ENCODE measurements around the gene SRP68.

Gene SRP68

DNA sequence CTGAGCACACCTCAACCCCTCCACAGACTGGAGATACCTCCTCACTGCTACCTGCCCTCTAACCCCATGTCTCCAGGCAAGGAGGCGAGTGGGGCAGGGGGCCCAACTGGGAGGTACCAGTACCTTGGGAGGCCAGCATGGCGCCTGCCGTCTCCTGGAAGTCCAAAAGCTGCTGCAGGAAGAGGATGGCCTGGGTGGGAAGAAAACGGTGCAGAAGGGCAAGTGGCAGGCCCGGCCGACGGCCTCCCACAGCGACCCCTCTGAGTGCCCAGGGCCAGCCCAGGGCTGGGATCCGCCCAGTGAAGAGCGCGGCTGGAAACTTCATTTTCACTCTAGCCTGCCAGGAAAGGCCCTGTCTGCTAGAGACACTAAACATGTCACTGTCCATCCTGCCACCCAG, 15.2 kb upstream of the SRP68 start:
- Histone ChIP-seq H3F3A (ENCODE audit: insufficient read depth, low read length) (no peaks in the 10 kb centered on the region), H3K9me3 (ENCODE audit: low read length) (no peaks in the 10 kb centered on the region), H3K36me3 (ENCODE audit: insufficient read depth, low read length) (peaks cover 61% of the 10 kb centered on the region), H3K79me2 (ENCODE audit: insufficient read depth, low read length) (no peaks in the 10 kb centered on the region), H3K27ac (ENCODE audit: low read depth, low read length, poor library complexity, severe bottlenecking) (no peak overlapping the region), H3K4me1 (ENCODE audit: insufficient read depth, low read length, severe bottlenecking) (no peaks in the 10 kb centered on the region), H3K4me3 (ENCODE audit: low read depth, low read length, poor library complexity, severe bottlenecking) (no peak overlapping the region), H3K9ac (ENCODE audit: low read length) (no peak overlapping the region), H2AFZ (ENCODE audit: low read length) (no peak overlapping the region), H3K4me2 (ENCODE audit: low read length) (no peak overlapping the region), H4K20me1 (ENCODE audit: insufficient read depth, low read length) (no peaks in the 10 kb centered on the region), H3K27me3 (ENCODE audit: insufficient read depth, low read length) (no peaks in the 10 kb centered on the region), H3K9me2 (ENCODE audit: low read depth, low read length) (no peaks in the 10 kb centered on the region)
- no peak for TF ChIP-seq EZH2 (IDR thresholded peaks at IDR 0.05; ENCODE audit: borderline replicate concordance, low read length)
- TF ChIP-seq, protein P1, sequence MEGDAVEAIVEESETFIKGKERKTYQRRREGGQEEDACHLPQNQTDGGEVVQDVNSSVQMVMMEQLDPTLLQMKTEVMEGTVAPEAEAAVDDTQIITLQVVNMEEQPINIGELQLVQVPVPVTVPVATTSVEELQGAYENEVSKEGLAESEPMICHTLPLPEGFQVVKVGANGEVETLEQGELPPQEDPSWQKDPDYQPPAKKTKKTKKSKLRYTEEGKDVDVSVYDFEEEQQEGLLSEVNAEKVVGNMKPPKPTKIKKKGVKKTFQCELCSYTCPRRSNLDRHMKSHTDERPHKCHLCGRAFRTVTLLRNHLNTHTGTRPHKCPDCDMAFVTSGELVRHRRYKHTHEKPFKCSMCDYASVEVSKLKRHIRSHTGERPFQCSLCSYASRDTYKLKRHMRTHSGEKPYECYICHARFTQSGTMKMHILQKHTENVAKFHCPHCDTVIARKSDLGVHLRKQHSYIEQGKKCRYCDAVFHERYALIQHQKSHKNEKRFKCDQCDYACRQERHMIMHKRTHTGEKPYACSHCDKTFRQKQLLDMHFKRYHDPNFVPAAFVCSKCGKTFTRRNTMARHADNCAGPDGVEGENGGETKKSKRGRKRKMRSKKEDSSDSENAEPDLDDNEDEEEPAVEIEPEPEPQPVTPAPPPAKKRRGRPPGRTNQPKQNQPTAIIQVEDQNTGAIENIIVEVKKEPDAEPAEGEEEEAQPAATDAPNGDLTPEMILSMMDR (IDR thresholded peaks at IDR 0.05; ENCODE audit: low read length) = no peak

GRCh38 chr17:76086384-76086783, 14.1 kb upstream of the SRP68 start:
- Histone ChIP-seq H3K4me2 (ENCODE audit: low read length) (no peak overlapping the region), H3K4me1 (ENCODE audit: insufficient read depth, low read length, severe bottlenecking) (no peaks in the 10 kb centered on the region), H3K27ac (ENCODE audit: low read depth, low read length, poor library complexity, severe bottlenecking) (no peak overlapping the region), H3F3A (ENCODE audit: insufficient read depth, low read length) (no peaks in the 10 kb centered on the region), H3K79me2 (ENCODE audit: insufficient read depth, low read length) (no peaks in the 10 kb centered on the region), H3K27me3 (ENCODE audit: insufficient read depth, low read length) (no peaks in the 10 kb centered on the region), H2AFZ (ENCODE audit: low read length) (no peak overlapping the region), H3K36me3 (ENCODE audit: insufficient read depth, low read length) (peaks cover 64% of the 10 kb centered on the region), H3K9ac (ENCODE audit: low read length) (no peak overlapping the region), H3K4me3 (ENCODE audit: low read depth, low read length, poor library complexity, severe bottlenecking) (no peak overlapping the region), H3K9me3 (ENCODE audit: low read length) (no peaks in the 10 kb centered on the region), H3K9me2 (ENCODE audit: low read depth, low read length) (no peaks in the 10 kb centered on the region), H4K20me1 (ENCODE audit: insufficient read depth, low read length) (no peaks in the 10 kb centered on the region)
- TF ChIP-seq EZH2 (IDR thresholded peaks at IDR 0.05; ENCODE audit: borderline replicate concordance, low read length) = no peak
- TF ChIP-seq, protein P1 (IDR thresholded peaks at IDR 0.05; ENCODE audit: low read length) = no peak

DNA sequence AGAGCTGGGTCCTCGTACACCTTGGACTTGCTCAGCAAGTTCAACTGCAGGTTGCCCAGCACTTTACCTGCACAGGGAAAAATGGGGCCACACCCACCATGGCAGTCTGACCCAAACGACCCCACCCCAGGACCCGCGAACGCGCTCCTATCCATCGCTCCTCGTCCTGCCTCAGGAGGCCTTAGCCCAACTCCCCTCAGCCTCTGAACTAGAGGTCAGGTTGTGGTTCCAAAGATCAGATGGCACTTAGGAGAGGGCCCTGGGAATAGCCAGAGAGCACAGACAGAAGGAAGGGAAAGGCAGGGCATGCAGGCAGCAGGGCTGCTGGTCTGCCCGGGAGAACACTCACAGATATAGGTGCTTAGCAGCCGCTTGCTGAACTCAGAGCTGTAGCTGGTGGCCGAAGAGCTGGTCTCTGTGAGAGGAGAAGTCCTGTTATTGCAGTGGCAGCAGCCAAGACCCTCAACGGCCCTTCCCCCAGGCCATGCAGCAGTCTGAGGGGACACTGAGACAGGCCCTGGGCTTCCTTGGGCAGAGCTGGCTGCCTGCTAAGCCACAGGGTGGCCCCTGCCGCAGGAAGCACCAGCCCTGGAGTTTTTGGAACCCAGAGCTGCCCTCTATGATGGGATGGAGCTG, 13.5 kb upstream of the SRP68 start:
- H3K4me1 ChIP-seq (ENCODE audit: insufficient read depth, low read length, severe bottlenecking) = no peaks in the 10 kb centered on the region
- H3K4me2 ChIP-seq (ENCODE audit: low read length) = no peak overlapping the region
- H3K9me3 ChIP-seq (ENCODE audit: low read length) = no peaks in the 10 kb centered on the region
- H3K79me2 ChIP-seq (ENCODE audit: insufficient read depth, low read length) = no peaks in the 10 kb centered on the region
- no peak overlapping the region for H2AFZ ChIP-seq (ENCODE audit: low read length)
- no peak overlapping the region for H3K9ac ChIP-seq (ENCODE audit: low read length)
- TF ChIP-seq EZH2 (IDR thresholded peaks at IDR 0.05; ENCODE audit: borderline replicate concordance, low read length) = no peak
- TF ChIP-seq, protein P1 (IDR thresholded peaks at IDR 0.05; ENCODE audit: low read length) = no peak
- H3K27ac ChIP-seq (ENCODE audit: low read depth, low read length, poor library complexity, severe bottlenecking) = no peak overlapping the region
- H3K27me3 ChIP-seq (ENCODE audit: insufficient read depth, low read length) = no peaks in the 10 kb centered on the region
- no peaks in the 10 kb centered on the region for H4K20me1 ChIP-seq (ENCODE audit: insufficient read depth, low read length)
- peaks cover 61% of the 10 kb centered on the region for H3K36me3 ChIP-seq (ENCODE audit: insufficient read depth, low read length)
- no peaks in the 10 kb centered on the region for H3K9me2 ChIP-seq (ENCODE audit: low read depth, low read length)
- no peak overlapping the region for H3K4me3 ChIP-seq (ENCODE audit: low read depth, low read length, poor library complexity, severe bottlenecking)
- no peaks in the 10 kb centered on the region for H3F3A ChIP-seq (ENCODE audit: insufficient read depth, low read length)
